ENCODE results near the gene PLA2G5.
"Not testable (repeated sequence)": the region's sequence is repeated elsewhere in the genome, so short reads cannot be mapped to it uniquely, and the experiment has no call there.

The PLA2G5 gene, protein sequence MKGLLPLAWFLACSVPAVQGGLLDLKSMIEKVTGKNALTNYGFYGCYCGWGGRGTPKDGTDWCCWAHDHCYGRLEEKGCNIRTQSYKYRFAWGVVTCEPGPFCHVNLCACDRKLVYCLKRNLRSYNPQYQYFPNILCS

DNA sequence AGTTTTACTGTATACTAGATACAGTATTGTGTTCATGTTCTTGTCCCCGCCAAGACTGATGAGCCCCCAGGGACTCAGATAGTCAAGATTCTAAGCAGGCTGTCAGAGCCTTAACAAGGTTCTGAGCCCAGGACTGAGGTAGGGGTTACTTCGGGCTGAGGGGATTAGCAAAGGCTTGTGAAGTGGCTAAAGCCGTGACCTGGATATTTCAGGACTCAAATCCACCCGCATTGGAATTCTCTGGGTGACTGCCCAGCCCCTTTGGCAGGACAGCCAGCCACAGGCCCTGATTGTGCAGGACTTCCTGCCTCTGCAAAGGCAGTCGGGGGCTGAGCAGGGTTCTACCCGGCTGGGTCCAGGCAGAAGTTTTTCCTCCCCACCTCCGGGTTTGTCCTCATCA lies at the start of gene PLA2G5:
Gene PLA2G5, plus strand, starts transcription at position 321 of the 400 bp plus-strand sequence. CDS start 14,637 bp downstream, outside the sequence.
- DNase-seq, result no peak

DNA sequence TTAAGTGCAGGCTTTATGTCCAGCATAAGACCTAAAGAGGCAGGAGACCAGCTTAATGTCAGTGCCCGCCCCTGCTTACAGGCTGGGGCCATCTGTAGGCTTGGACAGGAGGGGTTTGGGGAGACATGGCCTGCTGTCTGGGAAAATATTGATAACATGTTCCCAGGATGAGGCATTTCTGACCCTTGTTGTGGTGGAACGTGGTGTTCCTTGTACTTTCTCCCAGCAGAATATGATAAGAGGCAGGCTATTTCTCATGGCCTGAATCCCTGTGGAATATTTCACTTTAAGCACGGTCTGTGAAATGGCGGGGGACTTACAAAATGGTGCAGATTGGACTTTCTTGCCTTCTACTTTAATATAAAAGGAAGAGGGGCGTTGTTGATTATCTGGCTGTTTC lies 41.9 kb upstream of the PLA2G5 start:
- DNase-seq, result no peak

DNA sequence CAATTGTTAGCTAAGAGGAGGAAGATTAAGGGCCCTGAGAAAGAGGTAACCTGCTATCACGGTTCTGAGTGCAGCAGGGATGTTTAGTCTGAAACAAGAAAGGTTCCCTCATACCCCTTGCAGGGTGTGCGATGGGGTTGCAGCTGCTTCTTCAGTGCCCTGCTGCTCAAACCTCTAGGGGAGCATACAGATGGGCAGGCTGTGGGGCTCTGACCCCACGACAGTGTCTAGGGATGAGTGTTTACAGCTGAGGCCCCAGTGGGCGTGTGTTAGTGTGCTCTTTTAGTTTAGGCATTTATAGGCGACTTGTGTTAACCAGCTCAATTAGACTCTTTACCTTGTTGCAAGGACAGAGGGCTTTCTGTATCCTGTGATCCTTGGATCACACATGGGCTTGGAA lies 41.3 kb upstream of the PLA2G5 start:
- no peak for DNase-seq

DNA sequence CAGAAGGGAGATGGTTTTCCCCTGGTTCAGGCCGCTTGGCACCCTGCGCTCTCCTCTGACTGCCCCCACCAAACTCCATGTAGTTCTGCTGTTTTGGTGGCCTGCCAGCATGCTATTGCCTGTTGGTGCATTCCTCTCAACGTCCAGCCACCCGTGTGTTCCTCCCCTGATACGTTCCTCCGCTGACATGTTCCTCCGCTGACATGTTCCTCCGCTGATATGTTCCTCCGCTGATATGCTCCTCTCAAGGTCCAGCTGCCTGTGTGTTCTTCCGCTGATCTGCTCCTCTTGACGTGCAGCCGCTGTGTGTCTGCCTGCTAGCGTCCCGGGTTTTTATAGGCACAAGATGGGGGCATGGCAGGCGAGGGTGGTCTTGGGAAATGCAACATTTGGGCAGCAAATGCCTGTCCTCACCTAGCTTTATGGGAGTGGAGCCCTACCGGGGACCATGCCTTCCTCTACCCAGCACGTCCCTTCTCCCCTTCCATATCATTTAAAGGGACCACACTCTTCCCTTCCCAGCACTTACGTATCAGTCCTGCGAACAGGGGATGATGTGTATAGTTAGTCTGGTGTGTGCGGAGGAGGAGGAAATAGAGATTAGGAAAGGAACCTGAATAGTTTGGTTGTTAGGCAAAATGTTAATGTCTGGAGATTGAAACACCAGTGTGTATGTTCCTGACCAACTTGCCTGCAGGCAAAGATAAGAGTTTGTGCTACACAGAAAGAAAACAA lies 40.6 kb upstream of the PLA2G5 start:
- no peak for DNase-seq

DNA sequence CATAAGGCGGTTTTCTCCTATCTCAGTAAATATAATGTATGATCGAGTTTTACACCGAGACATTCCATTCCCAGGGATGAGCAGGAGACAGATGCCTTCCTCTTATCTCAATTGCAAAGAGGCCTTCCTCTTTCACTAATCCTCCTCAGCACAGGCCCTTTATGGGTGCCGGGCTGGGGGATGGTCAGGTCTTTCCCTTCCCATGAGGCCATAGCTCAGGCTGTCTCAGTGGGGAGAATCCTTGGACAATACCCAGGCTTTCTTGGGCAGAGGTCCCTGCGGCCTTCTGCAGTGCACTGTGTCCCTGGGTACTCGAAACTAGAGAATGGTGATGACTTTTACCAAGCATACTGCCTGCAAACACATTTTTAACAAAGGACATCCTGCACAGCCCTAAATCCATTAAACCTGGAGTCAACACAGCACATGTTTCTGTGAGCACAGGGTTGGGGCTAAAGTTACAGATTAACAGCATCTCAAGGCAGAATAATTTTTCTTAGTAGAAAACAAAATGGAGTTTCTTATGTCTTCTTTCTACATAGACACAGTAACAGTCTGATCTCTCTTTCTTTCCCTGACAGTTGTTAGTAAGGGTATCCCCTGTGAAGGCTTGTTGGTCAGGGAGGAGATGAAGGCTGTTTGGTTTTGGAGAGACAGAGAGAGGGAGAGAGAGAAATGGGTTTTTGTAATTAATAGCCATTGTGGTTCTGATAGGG lies 39.4 kb upstream of the PLA2G5 start:
- not testable (repeated sequence) for DNase-seq

DNA sequence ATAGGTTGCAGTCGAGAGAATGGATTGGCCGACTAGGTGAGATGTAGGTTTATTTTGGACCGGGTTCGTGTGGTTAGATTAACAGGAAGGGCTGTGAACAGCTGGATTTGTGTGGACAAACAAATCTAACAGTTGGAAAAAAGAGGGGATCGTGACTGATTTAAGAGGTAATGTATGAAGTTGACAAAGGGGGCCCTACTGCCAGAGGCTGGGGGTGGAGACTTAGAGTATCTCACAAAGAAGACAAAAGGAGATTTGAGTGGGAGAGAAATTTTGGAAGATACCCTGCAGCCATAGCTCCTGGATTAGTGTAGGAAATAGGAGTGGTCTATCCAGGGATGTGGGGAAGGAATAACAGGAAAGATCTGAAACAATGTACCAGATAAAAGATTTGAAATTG lies 38.8 kb upstream of the PLA2G5 start:
- DNase-seq, result no peak

DNA sequence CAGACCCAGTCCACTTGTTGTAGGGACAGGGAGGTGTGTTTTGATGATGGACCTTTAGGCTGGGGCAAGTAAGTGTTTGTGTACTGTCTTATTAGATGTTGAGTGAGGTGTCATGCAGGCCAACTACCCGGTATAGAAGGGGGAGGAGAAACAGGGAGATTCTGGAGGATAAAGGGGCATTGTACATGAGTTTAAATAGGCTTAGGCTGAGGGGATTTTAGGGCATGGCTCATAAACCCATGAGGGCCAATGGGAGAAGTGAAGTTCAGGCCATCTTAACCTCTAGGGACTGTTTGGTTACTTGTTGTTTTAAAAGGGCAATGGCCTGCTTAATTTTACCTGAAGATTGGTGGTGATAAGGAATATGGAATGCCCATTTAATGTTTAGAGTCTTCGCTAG lies 38.2 kb upstream of the PLA2G5 start:
- no peak for DNase-seq

DNA sequence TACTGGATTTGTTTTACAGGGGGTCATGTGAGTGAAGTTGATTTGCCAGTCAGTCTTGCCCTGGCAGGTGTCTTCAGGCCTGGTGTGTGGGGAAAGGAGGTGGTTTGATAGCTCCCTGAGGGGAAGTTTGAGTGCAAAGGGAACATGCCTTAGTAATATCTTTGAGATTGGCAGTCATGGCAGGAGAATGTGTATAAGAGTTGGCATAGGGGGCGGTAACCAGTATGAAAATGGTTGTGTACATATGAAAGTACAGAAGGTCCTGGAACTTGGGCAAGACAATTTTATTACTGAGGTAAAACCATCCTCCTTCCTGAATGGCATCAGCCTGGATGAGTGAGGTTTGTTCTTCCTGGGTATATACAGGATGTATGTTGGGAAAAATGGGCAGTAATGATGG lies 37.6 kb upstream of the PLA2G5 start:
- no peak for DNase-seq

DNA sequence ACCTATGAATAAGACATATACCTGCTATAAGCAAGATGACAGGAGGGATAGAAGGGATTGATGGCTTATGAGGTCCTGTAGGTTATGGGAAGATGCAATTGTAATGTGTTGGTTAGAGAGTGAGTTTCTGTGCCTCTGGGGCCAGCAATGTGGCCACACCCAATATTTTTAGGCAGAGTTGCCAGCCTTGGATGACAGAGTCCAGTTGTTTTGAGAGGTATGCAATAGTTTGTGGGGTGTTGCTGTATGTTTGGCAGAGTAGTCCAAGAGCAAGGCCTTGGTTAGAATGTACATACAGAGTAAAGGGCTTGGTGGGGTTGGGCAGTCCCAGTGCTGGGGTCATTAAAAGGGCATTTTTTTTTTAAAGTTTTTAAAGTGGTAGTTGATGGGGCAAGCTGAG lies 36.6 kb upstream of the PLA2G5 start:
- DNase-seq, result no peak

DNA sequence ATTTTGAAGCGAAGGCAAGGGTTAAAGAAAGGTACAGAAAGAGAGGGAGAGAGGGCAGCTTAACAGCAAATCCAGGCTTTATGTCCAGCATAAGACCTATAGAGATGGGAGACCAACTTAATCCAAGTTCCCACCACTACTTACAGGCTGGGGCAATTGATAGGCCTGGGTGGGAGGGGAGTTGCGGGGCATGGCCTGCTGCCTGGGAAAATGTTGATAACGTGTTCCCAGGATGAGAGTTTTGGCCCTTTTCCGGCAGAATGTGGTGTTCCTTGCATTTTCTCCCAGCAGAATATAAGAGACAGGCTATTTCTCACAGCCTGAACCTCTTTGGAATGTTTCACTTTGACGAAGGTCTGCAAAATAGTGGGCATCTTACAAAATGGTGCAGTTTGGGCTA lies 34.9 kb upstream of the PLA2G5 start:
- DNase-seq, result no peak

DNA sequence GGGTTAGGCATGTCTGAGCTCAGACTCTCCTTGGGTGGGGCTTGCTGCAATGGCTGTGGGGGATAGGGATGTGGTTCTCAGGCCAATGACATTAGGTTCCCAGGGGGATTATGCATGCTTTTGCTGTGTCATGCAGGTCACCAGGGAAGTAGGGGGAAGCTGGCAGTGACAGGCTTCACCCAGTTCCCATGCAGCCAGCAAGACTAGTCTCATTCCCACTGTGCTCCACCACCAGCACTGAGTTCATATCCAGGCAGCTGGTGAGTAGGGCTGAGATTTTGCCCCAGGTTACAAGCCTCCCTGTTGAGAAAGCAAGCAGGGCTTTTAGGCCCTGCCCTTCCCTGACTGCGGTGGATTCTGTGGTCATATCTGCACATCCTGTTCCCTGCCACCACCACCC lies 32.1 kb upstream of the PLA2G5 start:
- DNase-seq, result peak; percentile 5

DNA sequence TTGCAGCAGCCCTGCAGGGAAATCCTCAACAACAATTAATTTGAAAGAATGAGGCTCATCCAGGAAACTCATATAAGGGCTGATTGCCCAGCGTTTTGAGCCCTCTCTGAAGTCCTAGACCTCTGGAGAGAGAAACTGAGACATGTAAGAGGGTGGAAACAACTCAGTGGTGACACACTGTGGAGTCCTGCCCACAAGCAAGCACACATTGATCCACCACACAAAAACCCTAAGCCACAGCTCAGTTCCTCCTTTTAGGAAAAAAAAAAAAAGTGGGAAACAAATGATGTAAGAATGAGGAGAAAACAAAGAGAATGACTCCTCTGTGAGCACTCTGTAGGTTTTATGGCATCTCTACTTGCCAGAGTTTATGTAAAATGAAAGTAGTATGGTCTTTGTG lies 22.9 kb upstream of the PLA2G5 start:
- DNase-seq, result peak; percentile 76

DNA sequence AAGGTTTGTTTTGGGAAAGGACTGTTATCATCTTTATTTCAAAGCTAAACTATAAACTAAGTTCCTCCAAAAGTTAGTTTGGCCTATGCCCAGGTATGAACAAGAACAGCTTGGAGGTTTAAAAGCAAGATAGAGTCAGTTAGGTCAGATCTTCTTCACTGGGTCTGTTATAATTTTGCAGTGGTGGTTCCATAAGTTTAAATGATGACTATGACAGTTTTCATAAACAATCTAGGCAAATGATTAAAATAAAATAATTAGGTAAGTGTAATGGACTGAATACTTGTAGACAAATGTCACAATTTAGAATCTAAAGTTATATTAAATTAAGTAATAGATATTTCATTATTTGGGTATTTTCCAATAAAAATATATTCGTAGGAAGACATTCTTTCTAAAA lies 21.4 kb upstream of the PLA2G5 start:
- no peak for DNase-seq

DNA sequence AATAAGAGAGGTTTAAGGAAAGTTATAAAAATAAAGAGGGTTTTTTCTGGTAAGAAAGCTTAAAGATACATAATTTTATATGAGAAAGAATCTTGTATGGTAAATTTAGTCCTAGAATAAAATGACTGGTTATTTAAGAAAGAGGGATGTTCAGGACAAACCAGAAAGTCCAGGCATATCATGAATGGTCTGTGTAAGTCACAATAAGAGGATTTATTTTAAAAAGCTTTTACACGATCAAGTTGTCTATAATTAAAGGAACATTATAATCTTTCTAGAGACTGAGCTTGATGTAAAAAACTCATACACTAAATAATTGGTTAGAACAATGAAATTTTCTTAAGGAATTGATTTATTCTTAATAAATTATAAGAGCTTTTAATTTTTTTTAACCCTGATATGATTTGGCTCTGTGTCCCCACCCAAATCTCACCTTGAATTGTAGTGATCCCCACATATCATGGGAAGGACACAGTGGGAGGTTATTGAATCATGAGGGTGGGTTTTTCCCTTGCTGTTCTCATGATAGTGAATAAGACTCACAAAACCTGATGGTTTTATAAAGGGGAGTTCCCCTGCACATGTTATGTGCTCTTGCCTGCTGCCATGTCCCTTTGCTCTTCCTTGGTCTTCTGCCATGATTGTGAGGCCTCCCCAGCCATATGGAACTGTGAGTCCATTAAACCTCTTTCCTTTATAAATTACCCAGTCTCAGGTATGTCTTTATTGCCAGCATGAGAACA lies 20.8 kb upstream of the PLA2G5 start:
- DNase-seq, result not testable (repeated sequence)

DNA sequence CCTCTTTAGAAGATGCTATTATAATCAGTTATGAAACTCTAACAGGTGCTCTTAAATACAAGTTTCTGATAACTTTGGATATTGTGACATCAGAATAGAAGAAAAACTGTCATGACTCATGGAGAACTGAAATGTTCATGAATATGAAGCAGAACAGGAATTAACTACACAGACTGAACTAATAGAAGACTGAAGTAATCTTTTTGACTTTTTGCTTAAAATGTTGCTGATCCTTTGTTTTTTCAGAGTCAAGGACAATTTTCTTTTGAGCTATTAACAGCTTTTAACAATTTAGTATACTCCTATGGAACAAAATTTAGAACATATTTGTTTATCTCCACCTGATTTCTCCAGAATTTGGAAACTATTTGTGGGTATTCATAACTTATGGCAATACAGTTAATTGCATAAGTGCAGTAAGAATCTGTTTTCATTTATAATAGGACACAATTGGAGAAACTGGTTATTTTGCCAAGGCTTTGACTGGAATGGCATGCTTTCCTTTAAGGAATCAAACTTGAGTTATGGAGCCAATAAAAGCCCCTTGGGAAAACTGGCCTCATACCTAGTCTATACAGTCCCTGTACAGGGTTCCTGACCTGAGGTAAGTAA lies 18.7 kb upstream of the PLA2G5 start:
- DNase-seq, result no peak

DNA sequence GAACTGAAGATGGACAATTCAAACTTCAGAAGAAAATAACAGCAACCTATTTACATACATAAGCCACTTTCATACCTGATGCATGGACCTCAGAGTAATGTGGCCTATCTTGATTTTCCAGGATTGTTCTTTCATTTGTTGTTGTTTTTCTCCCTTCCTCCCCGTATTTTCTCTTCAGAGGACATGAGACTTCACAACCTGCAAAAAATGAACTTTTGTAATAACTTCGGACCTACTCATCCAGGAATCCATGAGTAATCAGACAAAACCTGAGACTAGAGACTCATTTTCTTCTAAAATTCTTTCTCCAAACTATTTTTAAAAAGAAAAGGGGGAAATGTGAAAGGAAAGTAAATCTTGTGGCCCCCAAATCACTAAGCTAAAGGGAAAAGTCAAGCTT lies 17.6 kb upstream of the PLA2G5 start:
- DNase-seq, result no peak

DNA sequence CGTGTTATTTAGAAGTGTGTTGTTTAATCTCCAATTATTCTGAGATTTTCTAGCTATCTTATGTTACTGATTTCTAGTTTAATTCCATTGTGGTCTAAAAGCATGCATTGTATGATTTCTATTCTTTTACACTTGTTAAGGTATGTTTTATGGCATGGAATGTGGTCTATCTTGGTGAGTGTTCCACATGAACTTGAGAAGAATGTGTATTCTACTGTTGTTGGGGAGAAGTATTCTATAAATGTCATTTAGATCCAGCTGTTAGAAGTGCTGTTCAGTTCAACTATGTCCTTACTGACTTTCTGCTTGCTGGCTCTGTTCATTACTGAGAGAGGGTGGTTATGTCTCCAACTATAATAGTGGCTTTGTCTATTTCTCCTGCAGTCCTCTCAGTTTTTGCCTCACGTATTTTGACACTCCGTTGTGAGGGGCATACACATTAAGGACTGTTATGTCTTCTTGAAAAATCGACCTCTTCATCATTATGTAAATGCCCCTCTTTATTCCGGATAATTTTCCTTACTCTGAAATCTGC lies 12.0 kb upstream of the PLA2G5 start:
- no peak for DNase-seq

DNA sequence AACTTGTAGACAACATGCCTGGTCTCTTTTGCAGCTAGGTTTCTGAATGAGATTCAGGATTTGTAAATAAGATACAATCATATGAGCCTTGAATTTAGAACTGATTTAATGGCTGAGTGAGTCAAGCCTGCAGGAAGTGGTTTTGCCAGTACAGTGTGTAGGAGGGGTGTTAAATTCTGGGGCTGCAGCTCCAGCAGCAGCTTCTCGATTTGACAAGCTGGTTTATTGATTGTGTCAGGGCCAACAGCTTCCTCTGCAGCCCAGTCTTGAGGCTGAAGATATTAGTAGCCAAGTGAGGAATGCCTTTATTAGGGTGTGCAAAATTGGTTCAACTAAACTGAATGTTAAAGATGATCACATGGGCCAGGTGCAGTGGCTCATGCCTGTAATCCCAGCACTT lies 11.5 kb upstream of the PLA2G5 start:
- DNase-seq, result peak; percentile 87

DNA sequence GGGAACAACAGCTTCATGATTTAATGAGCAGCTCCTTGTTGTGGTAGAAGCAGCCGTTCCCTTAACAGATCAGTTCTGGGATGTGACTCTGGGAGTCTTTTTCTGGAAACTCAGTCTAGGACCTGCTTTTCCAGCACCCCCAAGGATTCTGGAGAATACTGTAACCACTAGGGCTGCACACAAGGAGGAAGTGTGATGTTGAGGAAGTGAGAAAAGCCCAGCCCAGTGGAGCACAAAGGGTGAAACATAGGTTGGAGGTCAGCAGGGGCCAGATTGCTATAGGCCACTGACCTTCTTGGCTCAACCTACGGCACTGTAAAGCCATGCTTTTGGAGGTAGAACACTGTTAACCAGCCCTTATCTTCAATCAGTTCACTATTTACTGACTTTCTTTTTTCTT lies 10.1 kb upstream of the PLA2G5 start:
- DNase-seq, result peak; percentile 75

DNA sequence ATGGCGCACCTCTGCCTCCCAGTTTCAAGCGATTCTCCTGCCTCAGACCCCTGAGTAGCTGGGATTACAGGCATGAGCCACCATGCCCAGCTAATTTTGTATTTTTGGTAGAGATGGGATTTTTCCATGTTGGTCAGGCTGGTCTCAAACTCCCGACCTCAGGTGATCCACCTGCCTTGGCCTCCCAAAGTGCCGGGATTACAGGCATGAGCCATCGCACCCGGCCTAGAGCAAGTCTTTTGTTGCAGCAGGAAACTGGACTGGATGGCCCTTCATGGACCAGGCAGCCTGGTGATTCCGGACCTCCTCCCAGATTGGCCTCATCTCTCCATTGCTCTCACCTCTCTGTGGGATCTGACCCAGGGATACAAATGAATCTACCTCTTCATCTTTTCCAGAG lies 9.2 kb upstream of the PLA2G5 start:
- not testable (repeated sequence) for DNase-seq

DNA sequence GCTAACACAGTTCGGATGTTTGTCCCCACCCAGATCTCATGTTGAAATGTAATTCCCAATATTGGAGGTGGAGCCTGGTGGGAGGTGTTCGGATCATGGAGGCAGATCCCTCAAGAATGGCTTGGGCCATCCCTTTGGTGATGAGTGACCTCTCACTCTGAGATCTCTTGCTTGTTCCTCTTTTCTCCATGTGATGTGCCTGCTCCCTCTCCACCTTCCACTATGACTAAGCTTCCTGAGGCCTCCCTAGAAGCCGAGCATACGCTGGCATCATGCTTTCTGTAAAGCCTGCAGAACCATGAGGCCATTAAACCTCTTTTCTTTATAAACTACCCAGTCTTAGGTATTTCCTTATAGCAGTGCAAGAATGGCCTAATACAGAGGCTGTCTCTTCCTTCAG lies 8.1 kb upstream of the PLA2G5 start:
- DNase-seq, result peak; percentile 57

DNA sequence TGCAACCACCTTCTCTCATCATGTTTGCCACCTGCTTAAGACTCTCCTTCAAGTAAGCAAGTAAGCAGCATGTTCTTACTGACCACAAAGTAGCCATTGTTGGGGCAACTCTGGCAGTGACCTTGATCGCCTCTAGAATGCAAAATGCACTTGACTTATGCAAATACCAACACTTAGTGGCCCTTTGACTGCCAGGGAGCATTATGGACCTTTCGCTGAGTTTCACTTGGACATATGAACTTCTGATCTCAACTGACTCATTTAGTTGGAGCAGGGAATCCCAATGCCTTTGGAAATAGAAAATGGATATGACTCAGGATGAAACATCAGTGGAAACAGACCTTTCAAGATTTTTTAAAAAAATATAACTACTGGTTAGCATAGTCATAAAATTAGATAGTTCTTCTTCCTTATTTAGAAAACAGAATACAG lies 6.1 kb upstream of the PLA2G5 start:
- DNase-seq, result peak; percentile 27

DNA sequence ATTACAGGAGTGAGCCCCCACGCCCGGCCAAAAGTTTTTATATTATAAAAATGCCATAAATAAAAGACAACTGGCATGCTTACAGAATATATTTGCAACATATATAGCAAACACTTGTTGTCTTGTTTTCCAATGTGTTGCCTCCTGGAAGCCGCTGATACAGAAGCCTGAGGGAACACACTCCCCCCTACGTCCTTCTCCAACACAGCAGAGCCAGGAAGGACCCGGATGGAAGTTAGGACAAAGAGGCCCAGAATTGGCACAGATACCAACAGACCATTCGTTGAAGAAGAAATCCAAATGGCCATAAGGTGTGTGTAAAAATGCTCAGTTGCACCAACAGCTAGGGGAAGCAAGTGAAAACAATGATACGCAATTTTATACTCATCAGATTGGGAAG lies 1.3 kb upstream of the PLA2G5 start:
- no peak for DNase-seq
